HG02678 (cell line): ENCODE data around the gene ZNF773.
"Not testable (repeated sequence)": the region's sequence is repeated elsewhere in the genome, so short reads cannot be mapped to it uniquely, and the experiment has no call there.

ENCODE experiments used
- ATAC-seq: cut with Tn5 transposase; IDR thresholded peaks from one replicate; pipeline ENCODE4 v1.9.1; 2021; ENCODE audit warnings: mild to moderate bottlenecking, moderate library complexity; ENCODE audit not compliant: unreplicated experiment

Gene ZNF773

GRCh38 chr19:57499680-57500395, at the start of gene ZNF773:
Gene ZNF773 (plus strand): TSS chr19:57499938. CDS start chr19:57500081, 143 bp downstream.
- peak; percentile 98 for ATAC-seq

- no peak for ATAC-seq
These were observed 47.4 kb upstream of the ZNF773 start for GRCh38 chr19:57452307-57452706.

- no peak for ATAC-seq
These were observed 33.9 kb upstream of the ZNF773 start for GRCh38 chr19:57465680-57466381.

- ATAC-seq, result no peak
These were observed 33.2 kb upstream of the ZNF773 start for GRCh38 chr19:57466489-57466888.

- ATAC-seq, result no peak
These were observed 26.1 kb upstream of the ZNF773 start for GRCh38 chr19:57473646-57474045.

GRCh38 chr19:57477191-57478008, 22.3 kb upstream of the ZNF773 start, which contains the start of gene ZNF772:
Gene ZNF772 (minus strand): TSS chr19:57477566. CDS start chr19:57477309, 257 bp downstream.
- peak; percentile 99 for ATAC-seq

- peak; percentile 99 for ATAC-seq
These were observed 12.1 kb upstream of the ZNF773 start, which contains the start of gene ZNF419 for GRCh38 chr19:57487477-57488298. Gene ZNF419 (plus strand): TSS chr19:57487750. CDS start chr19:57487951, 201 bp downstream.

GRCh38 chr19:57488299-57488644, 11.5 kb upstream of the ZNF773 start:
- ATAC-seq, result not testable (repeated sequence)

- not testable (repeated sequence) for ATAC-seq
These were observed 432 bp upstream of the ZNF773 start for GRCh38 chr19:57499332-57499679.

- not testable (repeated sequence) for ATAC-seq
These were observed 662 bp downstream of the ZNF773 start for GRCh38 chr19:57500400-57500799.

DNA sequence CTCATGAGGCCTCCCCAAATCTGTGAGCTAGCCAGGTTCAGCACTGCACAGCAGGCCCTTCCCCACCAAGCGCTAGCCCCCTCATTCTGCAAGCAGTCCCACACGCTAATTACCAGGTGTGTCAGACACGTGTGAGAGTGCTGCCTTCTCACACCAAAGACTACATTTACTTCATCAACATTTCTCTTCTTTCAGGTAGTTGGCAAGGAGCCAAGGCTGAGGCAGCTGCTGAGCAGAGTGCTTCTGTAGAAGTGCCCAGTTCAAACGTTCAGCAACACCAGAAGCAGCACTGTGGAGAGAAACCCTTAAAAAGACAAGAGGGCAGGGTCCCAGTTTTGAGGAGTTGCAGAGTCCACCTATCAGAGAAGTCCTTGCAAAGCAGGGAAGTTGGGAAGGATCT, 6.4 kb downstream of the ZNF773 start:
- ATAC-seq, result no peak

- ATAC-seq, result no peak
These were observed 11.7 kb downstream of the ZNF773 start for GRCh38 chr19:57511484-57511883.

DNA sequence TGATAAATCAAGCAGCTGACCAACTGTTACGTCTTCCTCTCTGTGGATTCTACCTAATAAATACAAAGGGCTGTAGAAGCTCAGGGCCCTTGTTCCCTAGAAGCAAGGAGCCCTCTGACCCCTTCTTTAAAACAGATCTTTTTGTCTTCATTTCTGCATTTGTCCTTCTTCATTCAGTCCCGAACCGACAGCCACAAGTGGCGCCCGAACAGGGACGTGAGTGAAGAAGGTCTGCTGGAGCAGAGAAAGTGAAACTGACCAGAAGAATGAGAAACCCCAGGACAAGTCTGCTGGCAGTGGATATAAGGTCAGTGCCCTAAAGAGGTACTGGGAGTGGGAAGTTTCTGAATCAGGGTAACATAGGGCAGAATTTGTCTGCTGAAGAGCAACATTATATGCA, 13.1 kb downstream of the ZNF773 start:
- no peak for ATAC-seq

GRCh38 chr19:57515255-57515654, 15.5 kb downstream of the ZNF773 start:
- ATAC-seq, result no peak

- ATAC-seq, result not testable (repeated sequence)
These were observed 18.3 kb downstream of the ZNF773 start for GRCh38 chr19:57518021-57518420.

- peak; percentile 99 for ATAC-seq
These were observed 27.6 kb downstream of the ZNF773 start, which contains the start of gene ZNF549 for GRCh38 chr19:57527136-57527881. Gene ZNF549 (plus strand): TSS chr19:57527356. CDS start chr19:57527574, 218 bp downstream.

GRCh38 chr19:57537953-57538547, 38.3 kb downstream of the ZNF773 start:
- no peak for ATAC-seq

GRCh38 chr19:57546513-57546912, 46.8 kb downstream of the ZNF773 start:
- no peak for ATAC-seq

DNA sequence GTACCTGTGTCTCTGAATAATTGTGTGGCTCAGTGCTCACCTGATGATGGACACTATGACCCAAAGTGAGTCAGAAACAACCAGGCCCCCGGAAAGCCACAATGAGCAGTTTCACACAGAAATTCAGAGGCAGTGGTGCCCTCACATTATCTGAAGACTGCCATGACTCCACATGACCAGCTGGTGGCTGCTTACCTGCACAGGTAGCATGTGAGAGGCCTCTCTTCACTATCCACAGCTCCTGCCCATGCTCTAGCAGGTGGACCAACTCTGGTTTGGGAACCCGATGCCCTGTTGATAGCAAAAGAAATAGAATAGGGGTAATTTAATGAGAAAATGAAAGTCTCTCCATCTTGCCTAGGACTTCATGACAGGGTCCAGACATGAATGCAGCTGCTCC, 52.7 kb downstream of the ZNF773 start:
- ATAC-seq, result no peak
